SK-N-SH (cell line): ENCODE data around the gene B3GNT5. TPM values are rescaled to one million over a fixed set of nuclear protein-coding genes. Genes with fewer than 3 reads are reported as not detected.

Experiments used
- CTCF ChIA-PET: fragments of 300-600, 350-600 bp; formaldehyde crosslinking; extraction: SDS; loops from one replicate; lab custom pipeline; 2021; lab: Yijun Ruan, JAX
- POLR2A ChIA-PET: fragments of 350-600 bp; sonication (Branson Sonifier 250); formaldehyde crosslinking; extraction: SDS; loops from one replicate; lab custom pipeline; 2020; ENCODE audit warnings: antibody characterized with exemption, inconsistent platforms; lab: Yijun Ruan, JAX
- DNase-seq: peaks from one replicate; pipeline ENCODE4 v3.0.0; 2012
- H2AFZ ChIP-seq: fragments of 200-600 bp; sonication (generic); 2 replicates; pipeline ENCODE4 v1.8.1; 2016; ENCODE audit warnings: antibody characterized with exemption, mild to moderate bottlenecking, low read depth
- H3F3A ChIP-seq: fragments of 200-600 bp; sonication (generic); replicated peaks from 2 replicates; pipeline ENCODE3; 2016; ENCODE audit warnings: antibody characterized with exemption, mild to moderate bottlenecking; ENCODE audit not compliant: insufficient read depth
- H3K27ac ChIP-seq, 2 experiments: fragments of 200-500 bp in 1 of 2; fragments of 200-600 bp in 1 of 2; sonication (Bioruptor generic) in 1 of 2; sonication (generic), shearing (Covaris generic) in 1 of 2; 2 replicates each; pipeline versions ENCODE4 v1.5.1 to v1.6.1; 2014 to 2016; ENCODE audit warnings: low read depth in 2 of 2, inconsistent platforms in 1 of 2, low read length in 1 of 2, mild to moderate bottlenecking in 1 of 2, mixed read lengths in 1 of 2
- H3K27me3 ChIP-seq: fragments of 200-600 bp; sonication (generic), shearing (Covaris generic); 2 replicates; pipeline ENCODE4 v1.6.1; 2016; ENCODE audit warnings: mixed run types; ENCODE audit not compliant: insufficient read depth
- H3K36me3 ChIP-seq, 2 experiments: fragments of 200-500 bp in 1 of 2; fragments of 200-600 bp in 1 of 2; sonication (Bioruptor generic) in 1 of 2; sonication (generic) in 1 of 2; replicated peaks in 1 of 2; 2 replicates each; pipeline versions ENCODE3 to v1.5.1; 2014 to 2016; ENCODE audit warnings: low read length in 1 of 2, mild to moderate bottlenecking in 1 of 2; ENCODE audit not compliant: insufficient read depth in 2 of 2, control insufficient read depth in 1 of 2
- H3K4me1 ChIP-seq, 2 experiments: fragments of 200-500 bp in 1 of 2; fragments of 200-600 bp in 1 of 2; sonication (Bioruptor generic) in 1 of 2; sonication (generic), shearing (Covaris generic) in 1 of 2; 2 replicates each; pipeline versions ENCODE4 v1.5.1 to v1.6.1; 2014 to 2016; ENCODE audit warnings: low read depth in 1 of 2, low read length in 1 of 2, mixed run types in 1 of 2; ENCODE audit not compliant: insufficient read depth in 2 of 2, control insufficient read depth in 1 of 2
- H3K4me2 ChIP-seq: fragments of 200-600 bp; sonication (generic), shearing (Covaris generic); 2 replicates; pipeline ENCODE4 v1.6.1; 2017; ENCODE audit warnings: mixed run types
- H3K4me3 ChIP-seq, 2 experiments: fragments of 200-500 bp in 1 of 2; fragments of 200-600 bp in 1 of 2; sonication (Bioruptor generic) in 1 of 2; sonication (generic), shearing (Covaris generic) in 1 of 2; 2 replicates each; pipeline versions ENCODE4 v1.5.1 to v1.8.1; 2014 to 2016; ENCODE audit warnings: low read depth in 2 of 2, inconsistent platforms in 1 of 2, low read length in 1 of 2, mild to moderate bottlenecking in 1 of 2, mixed read lengths in 1 of 2, moderate library complexity in 1 of 2
- H3K79me2 ChIP-seq: fragments of 200-600 bp; sonication (generic); 2 replicates; pipeline ENCODE4 v1.8.1; 2017; ENCODE audit warnings: mild to moderate bottlenecking; ENCODE audit not compliant: insufficient read depth
- H3K9ac ChIP-seq: fragments of 200-600 bp; sonication (generic); 2 replicates; pipeline ENCODE4 v1.6.1; 2017; ENCODE audit warnings: mixed run types
- H3K9me2 ChIP-seq: fragments of 200-600 bp; sonication (generic); 2 replicates; pipeline ENCODE4 v1.6.1; 2017; ENCODE audit warnings: mixed run types
- H3K9me3 ChIP-seq: fragments of 200-600 bp; sonication (generic); 2 replicates; pipeline ENCODE4 v1.6.1; 2017; ENCODE audit warnings: mixed run types, mild to moderate bottlenecking, moderate library complexity
- H4K20me1 ChIP-seq: fragments of 200-600 bp; sonication (generic); 2 replicates; pipeline ENCODE4 v1.6.1; 2017; ENCODE audit warnings: mild to moderate bottlenecking, mixed run types; ENCODE audit not compliant: insufficient read depth
- CHD2 ChIP-seq: fragments of 150-350 bp; IDR thresholded peaks from 2 replicates; pipeline ENCODE4 v1.6.1; 2018; ENCODE audit warnings: low read length; ENCODE audit not compliant: partially characterized antibody
- ELF1 ChIP-seq: IDR thresholded peaks from 2 replicates; pipeline ENCODE4 v1.4.0; 2012
- EP300 ChIP-seq, 2 experiments: IDR thresholded peaks; 2 replicates each; pipeline versions ENCODE4 v1.4.0 to v1.6.1; 2012; ENCODE audit warnings: borderline replicate concordance in 1 of 2, low read depth in 1 of 2, low read length in 1 of 2
- GATA2 ChIP-seq: sonication (generic); formaldehyde crosslinking; IDR thresholded peaks from 2 replicates; pipeline ENCODE4 v1.5.0; 2020; ENCODE audit warnings: mild to moderate bottlenecking, missing genetic modification reagents
- JUND ChIP-seq: IDR thresholded peaks from 2 replicates; pipeline ENCODE4 v1.4.0; 2012
- NRF1 ChIP-seq: IDR thresholded peaks from 2 replicates; pipeline ENCODE4 v1.6.1; 2012; ENCODE audit warnings: low read depth, mild to moderate bottlenecking, low read length
- POLR2AphosphoS5 ChIP-seq: IDR thresholded peaks from 2 replicates; pipeline ENCODE4 v1.6.1; 2012; ENCODE audit warnings: low read depth, low read length
- RAD21 ChIP-seq: IDR thresholded peaks from 2 replicates; pipeline ENCODE4 v1.6.1; 2012; ENCODE audit warnings: mild to moderate bottlenecking, low read length
- RXRA ChIP-seq: IDR thresholded peaks from 2 replicates; pipeline ENCODE4 v1.4.0; 2012; ENCODE audit warnings: low read depth, mild to moderate bottlenecking, borderline replicate concordance
- SMC3 ChIP-seq: IDR thresholded peaks from 2 replicates; pipeline ENCODE4 v1.6.1; 2012; ENCODE audit warnings: low read depth, low read length, improper control_type of control experiment
- TEAD4 ChIP-seq: IDR thresholded peaks from 2 replicates; pipeline ENCODE4 v1.4.0; 2012; ENCODE audit warnings: mild to moderate bottlenecking, borderline replicate concordance; ENCODE audit not compliant: insufficient read depth
- YY1 ChIP-seq: IDR thresholded peaks from 2 replicates; pipeline ENCODE4 v1.4.0; 2012; ENCODE audit warnings: low read depth, mild to moderate bottlenecking
- WGBS: methylation state at CpG from one replicate; pipeline ENCODE4 v1.1.6; 2017; ENCODE audit warnings: low lambda C conversion rate; 5-methylcytosine and 5-hydroxymethylcytosine counted together
- polyA plus RNA-seq, 3 experiments: library from polyadenylated mRNA; depleted of rRNA; stranded (reverse); fragments of >200 nt; gene quantifications; 2 replicates each; pipeline ENCODE4 v1.2.3, GENCODE V29; 2012
- TF ChIP-seq, protein P1 (sequence below): fragments of 150-350 bp; IDR thresholded peaks from 2 replicates; pipeline ENCODE4 v1.6.1; 2016; ENCODE audit warnings: mild to moderate bottlenecking, low read depth, low read length
- TF ChIP-seq, protein P2 (sequence below): IDR thresholded peaks from 2 replicates; pipeline ENCODE4; 2012
- TF ChIP-seq, protein P3 (sequence below): IDR thresholded peaks from 2 replicates; pipeline ENCODE4 v1.4.0; 2012; ENCODE audit warnings: low read depth, borderline replicate concordance
- TF ChIP-seq, protein P4 (sequence below): IDR thresholded peaks from 2 replicates; pipeline ENCODE4 v1.4.0; 2012; ENCODE audit warnings: low read depth

Gene B3GNT5
- polyA plus RNA-seq, 1 of the 3 experiments (the other 2 are of a cell fraction): 4.7 TPM

DNA sequence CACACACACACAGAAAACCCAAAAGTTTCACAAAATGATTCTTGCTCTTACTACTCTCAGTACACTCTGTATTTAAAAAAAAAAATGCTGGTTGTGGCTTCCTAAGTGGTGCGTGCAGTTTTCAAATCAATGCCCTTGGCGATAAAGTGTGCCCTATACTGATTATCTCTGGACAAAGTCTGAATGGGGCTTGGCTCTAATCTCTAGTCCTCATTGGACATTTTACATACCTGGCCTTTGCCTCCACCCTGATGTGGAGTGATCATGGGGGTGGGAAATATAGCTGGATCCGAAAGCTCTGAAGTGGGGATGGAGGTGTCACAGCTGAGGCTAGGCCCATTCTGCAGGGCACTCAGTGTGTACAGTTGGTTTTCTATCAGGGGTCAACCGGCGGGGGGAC, 14.1 kb downstream of the B3GNT5 start:
- Histone ChIP-seq H3K79me2 (peaks cover 29% of the 10 kb centered on the region; the same call in 1 of the 2 replicates), H3K4me2 (no peak overlapping the region), H3K4me3 (no peak overlapping the region), H3K36me3 (peaks cover 3 to 6% of the 10 kb centered on the region in 2 experiments), H3K9me3 (no peaks in the 10 kb centered on the region), H3K4me1 (peaks cover 0 to 17% of the 10 kb centered on the region in 2 experiments; a peak in 2 of 4 replicates), H3K27ac (no peak overlapping the region), H3K9me2 (no peaks in the 10 kb centered on the region), H3K9ac (no peak overlapping the region), H3K27me3 (no peaks in the 10 kb centered on the region), H4K20me1 (peaks cover 5% of the 10 kb centered on the region; the same call in 1 of the 2 replicates), H2AFZ (no peak overlapping the region), H3F3A (no peaks in the 10 kb centered on the region)
- DNase-seq: no peak
- no peak for TF ChIP-seq ELF1
- TF ChIP-seq CHD2: no peak
- TF ChIP-seq EP300 (IDR thresholded peaks at IDR 0.05; ENCODE audit: borderline replicate concordance in 1 of 2, low read depth in 1 of 2, low read length in 1 of 2): no peak
- TF ChIP-seq, protein P1, sequence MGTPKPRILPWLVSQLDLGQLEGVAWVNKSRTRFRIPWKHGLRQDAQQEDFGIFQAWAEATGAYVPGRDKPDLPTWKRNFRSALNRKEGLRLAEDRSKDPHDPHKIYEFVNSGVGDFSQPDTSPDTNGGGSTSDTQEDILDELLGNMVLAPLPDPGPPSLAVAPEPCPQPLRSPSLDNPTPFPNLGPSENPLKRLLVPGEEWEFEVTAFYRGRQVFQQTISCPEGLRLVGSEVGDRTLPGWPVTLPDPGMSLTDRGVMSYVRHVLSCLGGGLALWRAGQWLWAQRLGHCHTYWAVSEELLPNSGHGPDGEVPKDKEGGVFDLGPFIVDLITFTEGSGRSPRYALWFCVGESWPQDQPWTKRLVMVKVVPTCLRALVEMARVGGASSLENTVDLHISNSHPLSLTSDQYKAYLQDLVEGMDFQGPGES: no peak
- no peak for TF ChIP-seq GATA2 (CRISPR knock-in tag)
- no peak for TF ChIP-seq YY1
- no peak for TF ChIP-seq RAD21
- TF ChIP-seq RXRA: no peak
- TF ChIP-seq, protein P2, sequence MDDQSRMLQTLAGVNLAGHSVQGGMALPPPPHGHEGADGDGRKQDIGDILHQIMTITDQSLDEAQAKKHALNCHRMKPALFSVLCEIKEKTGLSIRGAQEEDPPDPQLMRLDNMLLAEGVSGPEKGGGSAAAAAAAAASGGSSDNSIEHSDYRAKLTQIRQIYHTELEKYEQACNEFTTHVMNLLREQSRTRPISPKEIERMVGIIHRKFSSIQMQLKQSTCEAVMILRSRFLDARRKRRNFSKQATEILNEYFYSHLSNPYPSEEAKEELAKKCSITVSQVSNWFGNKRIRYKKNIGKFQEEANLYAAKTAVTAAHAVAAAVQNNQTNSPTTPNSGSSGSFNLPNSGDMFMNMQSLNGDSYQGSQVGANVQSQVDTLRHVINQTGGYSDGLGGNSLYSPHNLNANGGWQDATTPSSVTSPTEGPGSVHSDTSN: no peak
- ChIA-PET CTCF (no interaction called here), POLR2A (no interaction called here)
- 95% methylated on average over 5 of the region's 5 CpGs for WGBS

DNA sequence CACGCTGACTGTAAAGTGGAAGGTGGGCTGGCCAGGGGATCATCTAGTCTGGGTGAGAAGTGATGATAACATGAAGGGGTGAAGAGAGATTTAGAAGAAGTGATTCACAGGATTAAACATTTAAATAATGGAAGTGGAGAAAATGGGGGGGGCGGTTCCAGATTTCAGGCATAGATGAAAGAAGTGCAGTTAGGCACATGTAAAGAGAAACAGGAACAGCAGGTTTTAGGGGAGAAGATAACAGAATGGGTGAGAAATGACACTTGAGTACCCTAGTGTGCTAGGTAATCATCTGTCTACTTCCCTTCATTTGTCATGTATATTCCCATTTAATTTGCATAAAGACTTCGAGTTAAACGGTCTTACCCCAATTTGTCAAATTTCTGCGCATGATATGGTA, 15.3 kb downstream of the B3GNT5 start:
- Histone ChIP-seq H3K9me2 (no peaks in the 10 kb centered on the region), H3K9ac (no peak overlapping the region), H3K4me3 (no peak overlapping the region), H3K27ac (no peak overlapping the region), H3K27me3 (no peaks in the 10 kb centered on the region), H3K36me3 (peaks cover 3 to 8% of the 10 kb centered on the region in 2 experiments), H3F3A (no peaks in the 10 kb centered on the region), H3K4me2 (no peak overlapping the region), H4K20me1 (peaks cover 5% of the 10 kb centered on the region; the same call in 1 of the 2 replicates), H3K4me1 (peaks cover 0 to 17% of the 10 kb centered on the region in 2 experiments; a peak in 2 of 4 replicates), H3K79me2 (peaks cover 21% of the 10 kb centered on the region; the same call in 1 of the 2 replicates), H2AFZ (no peak overlapping the region), H3K9me3 (no peaks in the 10 kb centered on the region)
- CTCF ChIA-PET: no interaction called here
- WGBS: over 99% methylated on average over 5 of the region's 5 CpGs
- POLR2A ChIA-PET: no interaction called here
- DNase-seq: no peak
- TF ChIP-seq ELF1 (no peak), YY1 (no peak), TEAD4 (no peak), EP300 (IDR thresholded peaks at IDR 0.05; ENCODE audit: borderline replicate concordance in 1 of 2, low read depth in 1 of 2, low read length in 1 of 2) (no peak), NRF1 (no peak), JUND (no peak), POLR2AphosphoS5 (no peak), GATA2 (CRISPR knock-in tag) (no peak), SMC3 (no peak), CHD2 (no peak)
- TF ChIP-seq, protein P3, sequence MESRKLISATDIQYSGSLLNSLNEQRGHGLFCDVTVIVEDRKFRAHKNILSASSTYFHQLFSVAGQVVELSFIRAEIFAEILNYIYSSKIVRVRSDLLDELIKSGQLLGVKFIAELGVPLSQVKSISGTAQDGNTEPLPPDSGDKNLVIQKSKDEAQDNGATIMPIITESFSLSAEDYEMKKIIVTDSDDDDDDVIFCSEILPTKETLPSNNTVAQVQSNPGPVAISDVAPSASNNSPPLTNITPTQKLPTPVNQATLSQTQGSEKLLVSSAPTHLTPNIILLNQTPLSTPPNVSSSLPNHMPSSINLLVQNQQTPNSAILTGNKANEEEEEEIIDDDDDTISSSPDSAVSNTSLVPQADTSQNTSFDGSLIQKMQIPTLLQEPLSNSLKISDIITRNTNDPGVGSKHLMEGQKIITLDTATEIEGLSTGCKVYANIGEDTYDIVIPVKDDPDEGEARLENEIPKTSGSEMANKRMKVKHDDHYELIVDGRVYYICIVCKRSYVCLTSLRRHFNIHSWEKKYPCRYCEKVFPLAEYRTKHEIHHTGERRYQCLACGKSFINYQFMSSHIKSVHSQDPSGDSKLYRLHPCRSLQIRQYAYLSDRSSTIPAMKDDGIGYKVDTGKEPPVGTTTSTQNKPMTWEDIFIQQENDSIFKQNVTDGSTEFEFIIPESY: no peak
- TF ChIP-seq, protein P1: no peak
- TF ChIP-seq, protein P4, sequence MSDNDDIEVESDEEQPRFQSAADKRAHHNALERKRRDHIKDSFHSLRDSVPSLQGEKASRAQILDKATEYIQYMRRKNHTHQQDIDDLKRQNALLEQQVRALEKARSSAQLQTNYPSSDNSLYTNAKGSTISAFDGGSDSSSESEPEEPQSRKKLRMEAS: no peak
